NCI-H226 (cell line): Measurements from ENCODE around the gene PPDPF.

Source experiments
- DNase-seq: peaks from one replicate; pipeline ENCODE4 v3.0.0-alpha.2; 2015

PPDPF gene

GRCh38 chr20:63522091-63522868 lies 1.7 kb downstream of the PPDPF start:
- no peak for DNase-seq

GRCh38 chr20:63522981-63523611 lies 2.5 kb downstream of the PPDPF start:
- DNase-seq = no peak

GRCh38 chr20:63525185-63525584 lies 4.6 kb downstream of the PPDPF start:
- DNase-seq = no peak

GRCh38 chr20:63525971-63526370 lies 5.4 kb downstream of the PPDPF start:
- DNase-seq = no peak

GRCh38 chr20:63527184-63527583 lies 6.6 kb downstream of the PPDPF start:
- no peak for DNase-seq

- peak; percentile 1 for DNase-seq
These were observed 8.8 kb downstream of the PPDPF start for GRCh38 chr20:63529180-63529860.

GRCh38 chr20:63529861-63530787 lies 9.6 kb downstream of the PPDPF start:
- peak; percentile 0 for DNase-seq

GRCh38 chr20:63530788-63531160 lies 10.2 kb downstream of the PPDPF start:
- DNase-seq = peak; percentile 1

- DNase-seq = peak; percentile 0
These were observed 11.3 kb downstream of the PPDPF start for GRCh38 chr20:63531686-63532448.

- no peak for DNase-seq
These were observed 11.9 kb downstream of the PPDPF start for GRCh38 chr20:63532449-63532971.

- DNase-seq = no peak
These were observed 12.8 kb downstream of the PPDPF start for GRCh38 chr20:63533388-63533787.

GRCh38 chr20:63533871-63534393 lies 13.4 kb downstream of the PPDPF start:
- no peak for DNase-seq

- no peak for DNase-seq
These were observed 13.9 kb downstream of the PPDPF start for GRCh38 chr20:63534427-63534830.

- DNase-seq = no peak
These were observed 14.5 kb downstream of the PPDPF start for GRCh38 chr20:63534831-63535651.

GRCh38 chr20:63536241-63536977 lies 15.8 kb downstream of the PPDPF start:
- no peak for DNase-seq

- peak; percentile 59 for DNase-seq
These were observed 16.5 kb downstream of the PPDPF start, which contains the start of gene PTK6 for GRCh38 chr20:63536997-63537524. Gene PTK6 (minus strand): TSS chr20:63537376. CDS start chr20:63537314, 62 bp downstream.

- DNase-seq = peak; percentile 99
These were observed 17.1 kb downstream of the PPDPF start for GRCh38 chr20:63537525-63538203.

GRCh38 chr20:63538204-63539091 lies 17.9 kb downstream of the PPDPF start:
- DNase-seq = peak; percentile 34
